K562 (cell line): ENCODE data around the gene GNAQ. TPM values are rescaled to one million over a fixed set of nuclear protein-coding genes. Genes with fewer than 3 reads are reported as not detected.

ENCODE experiments used
- ATAC-seq: fragments of 200-7000 bp; cut with Tn5 transposase; 3 replicates; pipeline ENCODE4 v1.9.1; 2020; ENCODE audit warnings: moderate library complexity
- BruUV-seq: library from RNA; stranded (reverse); fragments of 400-500 nt; replicated peaks from 2 replicates; lab custom pipeline; 2021; lab: Mats Ljungman, UMichigan
- CTCF ChIA-PET: fragments of 300-600 bp; formaldehyde crosslinking; extraction: SDS; loops from one replicate; lab custom pipeline; 2021; ENCODE audit warnings: low intra/inter-chr PET ratio; lab: Yijun Ruan, JAX
- POLR2A ChIA-PET: fragments of 300-600, 350-650 bp; sonication (Branson Sonifier 250); formaldehyde crosslinking; extraction: SDS; loops from one replicate; lab custom pipeline; 2021; ENCODE audit warnings: antibody characterized with exemption, inconsistent platforms; lab: Yijun Ruan, JAX
- DNase-seq, 4 experiments: peaks; one replicate each; pipeline versions ENCODE4 v3.0.0 to v3.0.0-alpha.2; 2011 to 2018; ENCODE audit warnings: low spot score in 3 of 4, mixed read lengths in 3 of 4; ENCODE audit errors: extremely low read depth in 1 of 4
- FAIRE-seq: peaks from 2 replicates; lab custom pipeline; 2011; peaks lifted over from hg19 to GRCh38; lab: Jason Lieb, UNC
- H2AFZ ChIP-seq: 2 replicates; pipeline ENCODE4 v1.6.0; 2011; ENCODE audit warnings: low read depth, low read length, control low read depth, inconsistent platforms
- H3K27ac ChIP-seq: fragments of 200-600 bp; 3 replicates; pipeline ENCODE4 v1.8.0; 2011; ENCODE audit warnings: low read depth, mild to moderate bottlenecking, control low read depth, inconsistent platforms, low read length, moderate library complexity, mixed read lengths; ENCODE audit errors: extremely low read depth
- H3K27me3 ChIP-seq, 2 experiments: fragments of 300-600 bp in 1 of 2; 2 replicates in 1 of 2; 3 replicates in 1 of 2; pipeline versions ENCODE4 v1.6.0 to v1.8.0; 2011; ENCODE audit warnings: inconsistent platforms in 2 of 2, low read length in 2 of 2, mild to moderate bottlenecking in 1 of 2, mixed read lengths in 1 of 2, moderate library complexity in 1 of 2; ENCODE audit not compliant: control insufficient read depth in 2 of 2, insufficient read depth in 2 of 2
- H3K36me3 ChIP-seq: fragments of 300-600 bp; 3 replicates; pipeline ENCODE4 v1.8.0; 2011; ENCODE audit warnings: mild to moderate bottlenecking, low read length, inconsistent platforms; ENCODE audit not compliant: control insufficient read depth, insufficient read depth
- H3K4me1 ChIP-seq, 2 experiments: fragments of 200-600 bp in 1 of 2; replicated peaks in 1 of 2; 2 replicates in 1 of 2; 3 replicates in 1 of 2; pipeline versions ENCODE4 v1.5.1 to v1.8.0; 2011; ENCODE audit warnings: inconsistent platforms in 2 of 2, low read length in 2 of 2, mild to moderate bottlenecking in 1 of 2, mixed read lengths in 1 of 2, moderate library complexity in 1 of 2; ENCODE audit not compliant: control insufficient read depth in 2 of 2, insufficient read depth in 2 of 2
- H3K4me2 ChIP-seq: 2 replicates; pipeline ENCODE4 v1.6.1; 2011; ENCODE audit warnings: low read length, control low read depth, inconsistent platforms, mixed read lengths; ENCODE audit not compliant: insufficient read depth
- H3K4me3 ChIP-seq: fragments of 200-600 bp; sonication (generic), shearing (Covaris generic); 2 replicates; pipeline ENCODE4 v1.5.1; 2016; ENCODE audit warnings: control low read depth, inconsistent platforms
- H3K79me2 ChIP-seq: fragments of 200-600 bp; 3 replicates; pipeline ENCODE4 v1.8.0; 2011; ENCODE audit warnings: low read length, inconsistent platforms; ENCODE audit not compliant: control insufficient read depth, insufficient read depth
- H3K9ac ChIP-seq, 2 experiments: 2 replicates each; pipeline versions ENCODE4 v1.6.0 to v1.6.1; 2011; ENCODE audit warnings: low read depth in 2 of 2, low read length in 2 of 2, control low read depth in 1 of 2, inconsistent platforms in 1 of 2, mild to moderate bottlenecking in 1 of 2, mixed read lengths in 1 of 2; ENCODE audit not compliant: insufficient read depth in 1 of 2
- H3K9me1 ChIP-seq: one replicate; pipeline ENCODE4 v1.6.0; 2011; ENCODE audit warnings: inconsistent platforms, mild to moderate bottlenecking, low read length, moderate library complexity; ENCODE audit not compliant: control insufficient read depth, insufficient read depth
- H3K9me3 ChIP-seq: replicated peaks from 2 replicates; pipeline ENCODE4 v1.5.1; 2011; ENCODE audit warnings: low read depth, low read length, inconsistent platforms; ENCODE audit not compliant: control insufficient read depth, insufficient read depth
- H4K20me1 ChIP-seq: replicated peaks from 2 replicates; pipeline ENCODE4 v1.6.1; 2011; ENCODE audit warnings: low read length, inconsistent platforms, mixed read lengths; ENCODE audit not compliant: control insufficient read depth, insufficient read depth
- CBX3 ChIP-seq, 2 experiments: IDR thresholded peaks; 1 replicate in 1 of 2; 2 replicates in 1 of 2; pipeline ENCODE4 v1.6.1; 2012; ENCODE audit warnings: inconsistent platforms in 2 of 2, low read length in 2 of 2, borderline replicate concordance in 1 of 2, control low read depth in 1 of 2
- CC2D1A ChIP-seq: fragments of 450-650 bp; IDR thresholded peaks from 2 replicates; pipeline ENCODE4 v1.6.1; 2017; ENCODE audit warnings: mild to moderate bottlenecking
- FOXM1 ChIP-seq, 2 experiments: fragments of 450-650 bp in 1 of 2; sonication (generic) in 1 of 2; formaldehyde crosslinking in 1 of 2; IDR thresholded peaks; 2 replicates each; pipeline versions ENCODE4 v1.6.1 to v1.9.0; 2017 to 2022; ENCODE audit warnings: low read depth in 2 of 2, mild to moderate bottlenecking in 2 of 2, missing genetic modification reagents in 1 of 2, moderate library complexity in 1 of 2
- GATA2 ChIP-seq: sonication (generic); formaldehyde crosslinking; IDR thresholded peaks from 2 replicates; pipeline ENCODE4 v1.4.0; 2020; ENCODE audit warnings: mild to moderate bottlenecking, missing genetic modification reagents
- HDAC1 ChIP-seq, 2 experiments: fragments of 450-650 bp; IDR thresholded peaks; 2 replicates each; pipeline ENCODE4 v1.6.1; 2016 to 2017; ENCODE audit warnings: inconsistent platforms in 1 of 2, mild to moderate bottlenecking in 1 of 2, moderate library complexity in 1 of 2
- HSF4 ChIP-seq: fragments of 250-450 bp; sonication (Bioruptor Pico); IDR thresholded peaks from 2 replicates; pipeline ENCODE4 v2.1.2; 2022; ENCODE audit warnings: mild to moderate bottlenecking, moderate library complexity, borderline replicate concordance
- KAT8 ChIP-seq: fragments of 450-650 bp; IDR thresholded peaks from 2 replicates; pipeline ENCODE4 v1.6.1; 2016; ENCODE audit warnings: low read depth, mild to moderate bottlenecking
- MCM3 ChIP-seq: fragments of 450-650 bp; IDR thresholded peaks from 2 replicates; pipeline ENCODE4 v1.6.1; 2016
- MYNN ChIP-seq, 2 experiments: sonication (generic); formaldehyde crosslinking in 1 of 2; IDR thresholded peaks; 2 replicates each; pipeline versions ENCODE4 v1.5.0 to v1.6.1; 2016 to 2020; ENCODE audit warnings: antibody characterized with exemption in 1 of 2, missing genetic modification reagents in 1 of 2
- NCOA6 ChIP-seq: fragments of 450-650 bp; IDR thresholded peaks from 2 replicates; pipeline ENCODE4 v1.6.1; 2017; ENCODE audit warnings: mild to moderate bottlenecking
- RUNX1 ChIP-seq: sonication (generic); IDR thresholded peaks from 2 replicates; pipeline ENCODE4 v1.6.1; 2016; ENCODE audit warnings: antibody characterized with exemption, low read depth
- SOX6 ChIP-seq: fragments of 450-650 bp; IDR thresholded peaks from 2 replicates; pipeline ENCODE4 v1.6.1; 2014; ENCODE audit warnings: mild to moderate bottlenecking
- SP2 ChIP-seq: IDR thresholded peaks from 2 replicates; pipeline ENCODE4 v1.6.1; 2011; ENCODE audit warnings: mild to moderate bottlenecking, low read depth, low read length, moderate library complexity; ENCODE audit not compliant: poor library complexity, severe bottlenecking; ENCODE audit errors: extremely low read depth
- SREBF2 ChIP-seq: sonication (generic); formaldehyde crosslinking; IDR thresholded peaks from 2 replicates; pipeline ENCODE4 v1.4.0; 2020; ENCODE audit warnings: mild to moderate bottlenecking, missing genetic modification reagents
- TCF7 ChIP-seq: sonication (generic); IDR thresholded peaks from 2 replicates; pipeline ENCODE4 v1.6.1; 2016; ENCODE audit warnings: antibody characterized with exemption, borderline replicate concordance
- ZMIZ1 ChIP-seq, 2 experiments: fragments of 150-350 bp in 1 of 2; IDR thresholded peaks; 2 replicates each; pipeline ENCODE4 v1.6.1; 2012 to 2016; ENCODE audit warnings: low read depth in 2 of 2, low read length in 2 of 2, mild to moderate bottlenecking in 1 of 2, moderate library complexity in 1 of 2
- ZNF175 ChIP-seq: fragments of 200-800 bp; sonication (Bioruptor generic); IDR thresholded peaks from 2 replicates; pipeline ENCODE4 v1.6.1; 2016; ENCODE audit warnings: low read depth, mild to moderate bottlenecking, missing genetic modification characterization, missing compliant biosample characterization
- WGBS: fragments of 100-300 bp; shearing (Covaris generic); methylation state at CpG from one replicate; pipeline ENCODE4 v1.1.6; 2016; ENCODE audit warnings: low coverage, mixed read lengths; ENCODE audit not compliant: insufficient coverage; ENCODE audit errors: missing lambda C conversion rate; 5-methylcytosine and 5-hydroxymethylcytosine counted together
- in situ Hi-C: fragments of 300-500 bp; cut with MboI; formaldehyde crosslinking; loops from 4 replicates; pipeline ENCODE4 v1.15.0; 2018; ENCODE audit warnings: inconsistent platforms, mixed read lengths
- intact Hi-C: fragments of 100-400 bp; cut with micrococcal nuclease; formaldehyde crosslinking; loops from 2 replicates; pipeline ENCODE4 v1.14.2; 2022
- polyA plus RNA-seq, 8 experiments: library from polyadenylated mRNA; depleted of rRNA in 4 of 8; stranded (reverse) in 5 of 8; unstranded in 3 of 8; fragments of >200 nt; fragmentation: Nextera tagmentation in 2 of 8; fragmentation: Illumina TruSeq in 1 of 8; extraction: Ambion mirVana in 2 of 8; extraction: Trizol in 1 of 8; gene quantifications; 2 replicates each; pipeline versions ENCODE4 v1.2.1 to v1.2.3, GENCODE V29; 2011 to 2014; ENCODE audit warnings: inconsistent platforms in 1 of 8, missing spikeins in 1 of 8
- total RNA-seq, 7 experiments: library from RNA; depleted of rRNA in 6 of 7; stranded (reverse); fragments of >200 nt in 6 of 7; fragmentation: Illumina TruSeq in 2 of 7; extraction: Trizol in 2 of 7; gene quantifications; 2 replicates each; pipeline versions ENCODE4 v1.2.1 to v1.2.3, GENCODE V29; 2011 to 2021; ENCODE audit warnings: low replicate concordance in 1 of 7
- TF ChIP-seq, protein P1 (sequence below): fragments of 450-650 bp; IDR thresholded peaks from 2 replicates; pipeline ENCODE4 v1.6.1; 2018; ENCODE audit warnings: mild to moderate bottlenecking, low read depth; ENCODE audit not compliant: partially characterized antibody

GNAQ gene
- total and polyA plus RNA-seq, 9 of the 15 experiments (the other 6 are each of a cell fraction or from before 2014, with no cell fraction given): 4.8 to 27.9 (median 17.5) TPM

DNA sequence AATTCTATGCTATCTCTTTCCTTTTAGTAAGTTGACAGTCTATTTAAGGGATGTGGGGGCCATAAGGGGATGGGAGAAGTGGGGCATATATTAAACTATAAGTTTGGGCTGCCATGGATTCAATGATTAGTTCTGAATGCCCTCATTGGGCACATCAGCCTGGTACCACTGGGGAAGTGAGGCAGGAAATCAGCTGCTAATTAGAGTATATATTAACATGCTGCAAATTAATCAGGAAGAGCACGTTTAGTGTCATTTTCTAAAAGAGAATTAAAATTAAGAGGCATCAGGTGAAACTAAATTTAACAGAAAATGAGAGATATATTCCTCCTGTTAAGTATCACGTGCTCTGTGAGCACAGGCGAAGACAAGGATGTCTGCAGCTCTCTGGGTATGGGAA is 260.4 kb downstream of the GNAQ start (continued):
- no peak for TF ChIP-seq SOX6
- TF ChIP-seq ZMIZ1 (IDR thresholded peaks at IDR 0.05; ENCODE audit: low read depth in 2 of 2, low read length in 2 of 2): no peak
- TF ChIP-seq, protein P1, sequence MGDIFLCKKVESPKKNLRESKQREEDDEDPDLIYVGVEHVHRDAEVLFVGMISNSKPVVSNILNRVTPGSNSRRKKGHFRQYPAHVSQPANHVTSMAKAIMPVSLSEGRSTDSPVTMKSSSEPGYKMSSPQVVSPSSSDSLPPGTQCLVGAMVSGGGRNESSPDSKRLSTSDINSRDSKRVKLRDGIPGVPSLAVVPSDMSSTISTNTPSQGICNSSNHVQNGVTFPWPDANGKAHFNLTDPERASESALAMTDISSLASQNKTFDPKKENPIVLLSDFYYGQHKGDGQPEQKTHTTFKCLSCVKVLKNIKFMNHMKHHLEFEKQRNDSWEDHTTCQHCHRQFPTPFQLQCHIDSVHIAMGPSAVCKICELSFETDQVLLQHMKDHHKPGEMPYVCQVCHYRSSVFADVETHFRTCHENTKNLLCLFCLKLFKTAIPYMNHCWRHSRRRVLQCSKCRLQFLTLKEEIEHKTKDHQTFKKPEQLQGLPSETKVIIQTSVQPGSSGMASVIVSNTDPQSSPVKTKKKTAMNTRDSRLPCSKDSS: no peak

DNA sequence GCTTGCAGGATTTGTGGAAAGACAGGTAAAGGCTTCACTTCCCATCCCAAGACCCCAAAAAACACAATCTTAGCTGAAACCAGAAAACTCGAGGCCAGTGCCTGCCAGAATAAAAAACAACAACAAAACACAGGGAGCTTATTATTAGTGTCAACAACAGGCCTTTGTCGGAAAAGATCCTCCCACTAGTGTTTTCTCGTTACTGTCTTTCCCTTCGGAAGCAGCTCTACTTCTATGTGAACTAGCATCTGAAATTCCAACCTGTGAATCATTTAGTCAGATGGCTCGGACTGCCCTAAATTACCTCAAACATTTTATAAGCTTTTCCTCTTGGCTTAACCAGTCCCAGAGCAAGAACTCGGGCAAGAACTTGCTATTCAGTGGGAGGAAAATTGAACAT is 261.3 kb downstream of the GNAQ start:
- Histone ChIP-seq H3K4me1 (no peaks in the 10 kb centered on the region), H3K27me3 (no peaks in the 10 kb centered on the region), H2AFZ (no peak overlapping the region), H3K9me1 (no peaks in the 10 kb centered on the region), H4K20me1 (no peaks in the 10 kb centered on the region), H3K4me2 (no peak overlapping the region), H3K9me3 (no peaks in the 10 kb centered on the region), H3K9ac (no peak overlapping the region), H3K27ac (no peak overlapping the region), H3K36me3 (0 out of 3 replicates have a peak, but pooled peaks cover 3% of the 10 kb centered on the region), H3K4me3 (no peak overlapping the region), H3K79me2 (no peaks in the 10 kb centered on the region; the same call in 2 of the 3 replicates)
- BruUV-seq: no TSS peak
- no peak for FAIRE-seq
- DNase-seq: no peak
- CTCF ChIA-PET: no interaction called here
- intact Hi-C loops (no loop called here), in situ Hi-C loops (no loop called here)
- POLR2A ChIA-PET: no interaction called here
- WGBS: 89% methylated on average over 6 of the region's 6 CpGs
- ATAC-seq: no peak
- TF ChIP-seq SREBF2 (CRISPR knock-in tag) (no peak), CC2D1A (no peak), CBX3 (IDR thresholded peaks at IDR 0.05; ENCODE audit: borderline replicate concordance in 1 of 2, low read length in 2 of 2) (no peak), HSF4 (no peak), NCOA6 (no peak), FOXM1 (IDR thresholded peaks at IDR 0.05; ENCODE audit: low read depth) (no peak), FOXM1 (CRISPR knock-in tag; IDR thresholded peaks at IDR 0.05; ENCODE audit: low read depth) (no peak), TCF7 (no peak), MCM3 (no peak), RUNX1 (no peak), HDAC1 (IDR thresholded peaks at IDR 0.05) (no peak), MYNN (IDR thresholded peaks at IDR 0.05) (no peak), MYNN (CRISPR knock-in tag; IDR thresholded peaks at IDR 0.05) (no peak), GATA2 (no peak), SP2 (no peak), ZNF175 (CRISPR knock-in tag) (no peak), KAT8 (no peak)
